K562 (cell line): Measurements from ENCODE around the gene VWA2.

Source experiments
- CHD2 ChIP-seq: IDR thresholded peaks from 2 replicates; pipeline ENCODE4 v1.6.1; 2011; ENCODE audit warnings: low read depth, low read length
- GTF3C2 ChIP-seq: IDR thresholded peaks from 3 replicates; pipeline ENCODE4 v1.6.1; 2011; ENCODE audit warnings: borderline replicate concordance, mild to moderate bottlenecking, moderate library complexity; ENCODE audit not compliant: insufficient read length; ENCODE audit errors: extremely low read depth
- MYC ChIP-seq, 2 experiments: fragments of 250-450 bp in 1 of 2; sonication (Bioruptor Pico) in 1 of 2; IDR thresholded peaks; 2 replicates each; pipeline versions ENCODE4 v1.5.1 to v1.6.1; 2012 to 2021; ENCODE audit warnings: low read depth in 2 of 2, borderline replicate concordance in 1 of 2, improper control_type of control experiment in 1 of 2, low read length in 1 of 2, mild to moderate bottlenecking in 1 of 2, moderate library complexity in 1 of 2
- NUFIP1 ChIP-seq: fragments of 450-650 bp; IDR thresholded peaks from 2 replicates; pipeline ENCODE4 v1.6.1; 2018; ENCODE audit not compliant: partially characterized antibody
- RFX5 ChIP-seq: IDR thresholded peaks from 2 replicates; pipeline ENCODE4 v1.6.1; 2011; ENCODE audit warnings: low read depth, mild to moderate bottlenecking, improper control_type of control experiment, low read length
- YY1 ChIP-seq, 3 experiments: IDR thresholded peaks; 2 replicates each; pipeline ENCODE4 v1.6.1; 2011; ENCODE audit warnings: low read length in 2 of 3, mild to moderate bottlenecking in 2 of 3, moderate library complexity in 2 of 3, borderline replicate concordance in 1 of 3, control low read depth in 1 of 3, low read depth in 1 of 3; ENCODE audit not compliant: insufficient read depth in 3 of 3, insufficient replicate concordance in 2 of 3, control insufficient read depth in 1 of 3, insufficient read length in 1 of 3; ENCODE audit errors: extremely low read depth in 1 of 3
- ZC3H4 ChIP-seq: sonication (generic); formaldehyde crosslinking; IDR thresholded peaks from 2 replicates; pipeline ENCODE4 v1.9.0; 2021; ENCODE audit warnings: missing genetic modification reagents, borderline replicate concordance
- ZNF133 ChIP-seq: fragments of 250-450 bp; sonication (Bioruptor Pico); IDR thresholded peaks from 2 replicates; pipeline ENCODE4 v1.4.0; 2020; ENCODE audit warnings: mild to moderate bottlenecking

- no peak for TF ChIP-seq ZC3H4
- TF ChIP-seq MYC (IDR thresholded peaks at IDR 0.05; ENCODE audit: low read depth, low read length): no peak
- TF ChIP-seq MYC (CRISPR knock-in tag; IDR thresholded peaks at IDR 0.05; ENCODE audit: borderline replicate concordance, low read depth): no peak
- TF ChIP-seq RFX5: no peak
- TF ChIP-seq ZNF133 (CRISPR knock-in tag): no peak
- TF ChIP-seq CHD2: no peak
- TF ChIP-seq YY1 (IDR thresholded peaks at IDR 0.05; ENCODE audit: borderline replicate concordance in 1 of 3, control insufficient read depth in 1 of 3, extremely low read depth in 1 of 3, insufficient read depth in 3 of 3, insufficient read length in 1 of 3, insufficient replicate concordance in 2 of 3, low read depth in 1 of 3, low read length in 2 of 3): no peak
- no peak for TF ChIP-seq GTF3C2
- no peak for TF ChIP-seq NUFIP1
Measured at GRCh38 chr10:114281461-114281860, 42.4 kb downstream of the VWA2 start.
